Measurements from ENCODE around the gene MOG.

DNA sequence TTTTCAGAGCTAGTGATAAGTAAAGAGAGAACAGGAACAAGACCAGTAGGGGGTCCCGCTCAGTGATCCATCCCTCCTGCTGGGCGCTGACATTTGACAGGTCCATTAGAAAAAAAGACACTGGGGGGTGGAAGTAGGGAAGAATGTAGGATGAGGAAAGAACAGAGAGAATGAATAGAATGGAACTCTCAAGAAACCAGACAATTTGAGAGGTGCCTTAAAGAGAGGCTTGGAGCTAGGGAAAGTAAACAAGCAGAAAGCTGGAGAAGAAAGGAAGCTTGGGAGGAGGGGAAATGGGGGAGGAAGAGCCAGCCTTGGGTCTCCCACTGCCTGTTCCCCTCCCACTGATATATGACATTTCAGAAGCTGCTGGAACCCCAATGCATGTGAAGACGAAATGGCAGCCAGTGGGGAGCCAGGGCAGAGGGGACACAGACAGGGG, 32.4 kb upstream of the MOG start:
- TF ChIP-seq MEF2A (IDR thresholded peaks at IDR 0.05; ENCODE audit: borderline replicate concordance, low read depth), result no peak
- TF ChIP-seq SMC3 (IDR thresholded peaks at IDR 0.05; ENCODE audit: low read depth, low read length), result no peak
- TF ChIP-seq JUND (IDR thresholded peaks at IDR 0.05), result no peak
- no peak for TF ChIP-seq NFIC (IDR thresholded peaks at IDR 0.05; ENCODE audit: borderline replicate concordance)
- TF ChIP-seq CTCF (IDR thresholded peaks at IDR 0.05), result no peak
- no peak for TF ChIP-seq RXRA (IDR thresholded peaks at IDR 0.05; ENCODE audit: borderline replicate concordance, low read depth)
- TF ChIP-seq IRF3 (IDR thresholded peaks at IDR 0.05; ENCODE audit: low read depth, low read length), result no peak
- TF ChIP-seq, protein P1, sequence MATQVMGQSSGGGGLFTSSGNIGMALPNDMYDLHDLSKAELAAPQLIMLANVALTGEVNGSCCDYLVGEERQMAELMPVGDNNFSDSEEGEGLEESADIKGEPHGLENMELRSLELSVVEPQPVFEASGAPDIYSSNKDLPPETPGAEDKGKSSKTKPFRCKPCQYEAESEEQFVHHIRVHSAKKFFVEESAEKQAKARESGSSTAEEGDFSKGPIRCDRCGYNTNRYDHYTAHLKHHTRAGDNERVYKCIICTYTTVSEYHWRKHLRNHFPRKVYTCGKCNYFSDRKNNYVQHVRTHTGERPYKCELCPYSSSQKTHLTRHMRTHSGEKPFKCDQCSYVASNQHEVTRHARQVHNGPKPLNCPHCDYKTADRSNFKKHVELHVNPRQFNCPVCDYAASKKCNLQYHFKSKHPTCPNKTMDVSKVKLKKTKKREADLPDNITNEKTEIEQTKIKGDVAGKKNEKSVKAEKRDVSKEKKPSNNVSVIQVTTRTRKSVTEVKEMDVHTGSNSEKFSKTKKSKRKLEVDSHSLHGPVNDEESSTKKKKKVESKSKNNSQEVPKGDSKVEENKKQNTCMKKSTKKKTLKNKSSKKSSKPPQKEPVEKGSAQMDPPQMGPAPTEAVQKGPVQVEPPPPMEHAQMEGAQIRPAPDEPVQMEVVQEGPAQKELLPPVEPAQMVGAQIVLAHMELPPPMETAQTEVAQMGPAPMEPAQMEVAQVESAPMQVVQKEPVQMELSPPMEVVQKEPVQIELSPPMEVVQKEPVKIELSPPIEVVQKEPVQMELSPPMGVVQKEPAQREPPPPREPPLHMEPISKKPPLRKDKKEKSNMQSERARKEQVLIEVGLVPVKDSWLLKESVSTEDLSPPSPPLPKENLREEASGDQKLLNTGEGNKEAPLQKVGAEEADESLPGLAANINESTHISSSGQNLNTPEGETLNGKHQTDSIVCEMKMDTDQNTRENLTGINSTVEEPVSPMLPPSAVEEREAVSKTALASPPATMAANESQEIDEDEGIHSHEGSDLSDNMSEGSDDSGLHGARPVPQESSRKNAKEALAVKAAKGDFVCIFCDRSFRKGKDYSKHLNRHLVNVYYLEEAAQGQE (IDR thresholded peaks at IDR 0.05; ENCODE audit: low read depth, low read length), result no peak
- TF ChIP-seq TEAD4 (IDR thresholded peaks at IDR 0.05; ENCODE audit: borderline replicate concordance, insufficient read depth), result no peak
- TF ChIP-seq POLR2AphosphoS5 (IDR thresholded peaks at IDR 0.05; ENCODE audit: low read depth, low read length), result no peak

All from SK-N-SH (cell line).